ENCODE results near the gene ADAMTS3. TPM values are rescaled to one million over a fixed set of nuclear protein-coding genes. Genes with fewer than 3 reads are reported as not detected.

The ADAMTS3 gene
- total RNA-seq, 2 experiments from 2014 or later: not detected

DNA sequence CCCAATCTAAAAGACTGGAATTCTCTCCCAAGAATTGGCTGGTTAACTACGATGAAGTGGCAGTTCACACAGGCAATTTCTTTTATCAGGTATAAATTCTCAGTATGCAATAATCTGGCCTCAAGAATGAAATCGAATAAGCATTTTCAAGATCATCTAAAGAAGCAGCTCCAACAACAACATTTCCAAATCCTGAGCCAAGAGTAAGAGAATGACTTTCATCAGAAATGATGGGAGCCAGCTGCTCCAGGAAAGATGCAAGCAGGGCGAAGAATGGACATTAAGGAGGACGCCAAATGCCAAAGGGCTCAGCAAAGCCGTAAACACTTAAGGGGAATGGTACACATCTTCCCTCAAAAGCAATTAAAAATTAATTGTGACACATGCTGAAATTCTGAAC, 12.0 kb downstream of the ADAMTS3 start:
- no peak for DNase-seq (ENCODE audit: low spot score)
- no TSS peak for BruUV-seq (replicated peaks)
- Histone ChIP-seq H3K4me3 (ENCODE audit: low read depth, low read length, poor library complexity, severe bottlenecking) (no peak overlapping the region), H3K27ac (ENCODE audit: low read depth, low read length, poor library complexity, severe bottlenecking) (no peak overlapping the region), H3K79me2 (ENCODE audit: insufficient read depth, low read depth, low read length) (no peaks in the 10 kb centered on the region), H3K9me3 (ENCODE audit: low read length) (no peaks in the 10 kb centered on the region), H3K4me1 (ENCODE audit: insufficient read depth, low read length, poor library complexity, severe bottlenecking) (no peaks in the 10 kb centered on the region), H3K4me2 (ENCODE audit: low read length) (no peak overlapping the region), H2AFZ (ENCODE audit: low read length) (no peak overlapping the region), H4K20me1 (ENCODE audit: insufficient read depth, low read length) (no peaks in the 10 kb centered on the region), H3K36me3 (ENCODE audit: insufficient read depth, low read length) (no peaks in the 10 kb centered on the region), H3K9me2 (ENCODE audit: insufficient read depth, low read length) (no peaks in the 10 kb centered on the region)
- CTCF ChIA-PET (ENCODE audit: unreplicated experiment): no interaction called here
- intact Hi-C loops (cut with micrococcal nuclease; ENCODE audit: unreplicated experiment): no loop called here
- POLR2A ChIA-PET: no interaction called here
- no peak for TF ChIP-seq EZH2phosphoT487 (IDR thresholded peaks at IDR 0.05; ENCODE audit: borderline replicate concordance, low read depth, low read length)
- TF ChIP-seq, protein P1, sequence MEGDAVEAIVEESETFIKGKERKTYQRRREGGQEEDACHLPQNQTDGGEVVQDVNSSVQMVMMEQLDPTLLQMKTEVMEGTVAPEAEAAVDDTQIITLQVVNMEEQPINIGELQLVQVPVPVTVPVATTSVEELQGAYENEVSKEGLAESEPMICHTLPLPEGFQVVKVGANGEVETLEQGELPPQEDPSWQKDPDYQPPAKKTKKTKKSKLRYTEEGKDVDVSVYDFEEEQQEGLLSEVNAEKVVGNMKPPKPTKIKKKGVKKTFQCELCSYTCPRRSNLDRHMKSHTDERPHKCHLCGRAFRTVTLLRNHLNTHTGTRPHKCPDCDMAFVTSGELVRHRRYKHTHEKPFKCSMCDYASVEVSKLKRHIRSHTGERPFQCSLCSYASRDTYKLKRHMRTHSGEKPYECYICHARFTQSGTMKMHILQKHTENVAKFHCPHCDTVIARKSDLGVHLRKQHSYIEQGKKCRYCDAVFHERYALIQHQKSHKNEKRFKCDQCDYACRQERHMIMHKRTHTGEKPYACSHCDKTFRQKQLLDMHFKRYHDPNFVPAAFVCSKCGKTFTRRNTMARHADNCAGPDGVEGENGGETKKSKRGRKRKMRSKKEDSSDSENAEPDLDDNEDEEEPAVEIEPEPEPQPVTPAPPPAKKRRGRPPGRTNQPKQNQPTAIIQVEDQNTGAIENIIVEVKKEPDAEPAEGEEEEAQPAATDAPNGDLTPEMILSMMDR (conservative IDR thresholded peaks at IDR 0.05; ENCODE audit: low read length): no peak

DNA sequence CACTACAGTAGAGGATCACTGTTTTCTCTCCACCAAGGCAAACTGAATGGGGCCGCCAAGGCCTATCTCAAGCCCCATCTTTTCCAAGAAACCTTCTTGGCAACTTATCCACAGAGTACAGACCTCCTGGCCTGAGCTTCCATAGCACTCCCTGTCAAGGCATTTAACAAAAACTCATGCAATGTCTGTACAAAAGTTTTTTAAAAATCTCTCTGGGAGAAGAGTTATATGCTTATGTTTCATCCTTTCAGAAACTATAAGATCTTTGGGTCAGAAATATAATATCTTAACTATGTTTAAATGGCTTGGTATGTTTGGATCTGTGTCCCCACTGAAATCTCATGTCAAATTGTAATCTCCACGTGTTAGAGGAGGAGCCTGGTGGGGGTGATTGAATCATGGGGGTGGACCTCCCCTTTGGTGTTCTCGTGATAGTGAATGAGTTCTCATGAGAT, 13.6 kb downstream of the ADAMTS3 start:
- Histone ChIP-seq H3K4me1 (ENCODE audit: insufficient read depth, low read length, poor library complexity, severe bottlenecking) (no peaks in the 10 kb centered on the region), H4K20me1 (ENCODE audit: insufficient read depth, low read length) (no peaks in the 10 kb centered on the region), H2AFZ (ENCODE audit: low read length) (no peak overlapping the region), H3K4me2 (ENCODE audit: low read length) (no peak overlapping the region), H3K27ac (ENCODE audit: low read depth, low read length, poor library complexity, severe bottlenecking) (no peak overlapping the region), H3K79me2 (ENCODE audit: insufficient read depth, low read depth, low read length) (no peaks in the 10 kb centered on the region), H3K9me3 (ENCODE audit: low read length) (no peaks in the 10 kb centered on the region), H3K36me3 (ENCODE audit: insufficient read depth, low read length) (no peaks in the 10 kb centered on the region), H3K4me3 (ENCODE audit: low read depth, low read length, poor library complexity, severe bottlenecking) (no peak overlapping the region), H3K9me2 (ENCODE audit: insufficient read depth, low read length) (no peaks in the 10 kb centered on the region)
- ChIA-PET CTCF (ENCODE audit: unreplicated experiment) (no interaction called here), POLR2A (no interaction called here)
- no peak for TF ChIP-seq EZH2phosphoT487 (IDR thresholded peaks at IDR 0.05; ENCODE audit: borderline replicate concordance, low read depth, low read length)
- TF ChIP-seq, protein P1 (conservative IDR thresholded peaks at IDR 0.05; ENCODE audit: low read length): no peak
- no peak for DNase-seq (ENCODE audit: low spot score)
- no TSS peak for BruUV-seq (replicated peaks)
- intact Hi-C loops (cut with micrococcal nuclease; ENCODE audit: unreplicated experiment): no loop called here

GRCh38 chr4:72553540-72554337, 15.3 kb downstream of the ADAMTS3 start:
- Histone ChIP-seq H2AFZ (ENCODE audit: low read length) (no peak overlapping the region), H3K4me2 (ENCODE audit: low read length) (no peak overlapping the region), H3K36me3 (ENCODE audit: insufficient read depth, low read length) (no peaks in the 10 kb centered on the region), H3K27ac (ENCODE audit: low read depth, low read length, poor library complexity, severe bottlenecking) (no peak overlapping the region), H3K79me2 (ENCODE audit: insufficient read depth, low read depth, low read length) (no peaks in the 10 kb centered on the region), H3K9me3 (ENCODE audit: low read length) (no peaks in the 10 kb centered on the region), H3K9me2 (ENCODE audit: insufficient read depth, low read length) (no peaks in the 10 kb centered on the region), H3K4me1 (ENCODE audit: insufficient read depth, low read length, poor library complexity, severe bottlenecking) (no peaks in the 10 kb centered on the region), H3K4me3 (ENCODE audit: low read depth, low read length, poor library complexity, severe bottlenecking) (no peak overlapping the region), H4K20me1 (ENCODE audit: insufficient read depth, low read length) (no peaks in the 10 kb centered on the region)
- no TSS peak for BruUV-seq (replicated peaks)
- intact Hi-C loops (cut with micrococcal nuclease; ENCODE audit: unreplicated experiment): no loop called here
- CTCF ChIA-PET (ENCODE audit: unreplicated experiment): no interaction called here
- DNase-seq (ENCODE audit: low spot score): no peak
- TF ChIP-seq, protein P1 (conservative IDR thresholded peaks at IDR 0.05; ENCODE audit: low read length): no peak
- TF ChIP-seq EZH2phosphoT487 (IDR thresholded peaks at IDR 0.05; ENCODE audit: borderline replicate concordance, low read depth, low read length): no peak
- POLR2A ChIA-PET: no interaction called here

Data from OCI-LY7 (cell line).